GM21360 (cell line): Measurements from ENCODE around the gene PLAGL2.
"Not testable (repeated sequence)": the region's sequence is repeated elsewhere in the genome, so short reads cannot be mapped to it uniquely, and the experiment has no call there.

Experiments used
- ATAC-seq: cut with Tn5 transposase; IDR thresholded peaks from one replicate; pipeline ENCODE4 v1.9.1; 2021; ENCODE audit warnings: mild to moderate bottlenecking, moderate library complexity; ENCODE audit not compliant: unreplicated experiment

Gene PLAGL2

DNA sequence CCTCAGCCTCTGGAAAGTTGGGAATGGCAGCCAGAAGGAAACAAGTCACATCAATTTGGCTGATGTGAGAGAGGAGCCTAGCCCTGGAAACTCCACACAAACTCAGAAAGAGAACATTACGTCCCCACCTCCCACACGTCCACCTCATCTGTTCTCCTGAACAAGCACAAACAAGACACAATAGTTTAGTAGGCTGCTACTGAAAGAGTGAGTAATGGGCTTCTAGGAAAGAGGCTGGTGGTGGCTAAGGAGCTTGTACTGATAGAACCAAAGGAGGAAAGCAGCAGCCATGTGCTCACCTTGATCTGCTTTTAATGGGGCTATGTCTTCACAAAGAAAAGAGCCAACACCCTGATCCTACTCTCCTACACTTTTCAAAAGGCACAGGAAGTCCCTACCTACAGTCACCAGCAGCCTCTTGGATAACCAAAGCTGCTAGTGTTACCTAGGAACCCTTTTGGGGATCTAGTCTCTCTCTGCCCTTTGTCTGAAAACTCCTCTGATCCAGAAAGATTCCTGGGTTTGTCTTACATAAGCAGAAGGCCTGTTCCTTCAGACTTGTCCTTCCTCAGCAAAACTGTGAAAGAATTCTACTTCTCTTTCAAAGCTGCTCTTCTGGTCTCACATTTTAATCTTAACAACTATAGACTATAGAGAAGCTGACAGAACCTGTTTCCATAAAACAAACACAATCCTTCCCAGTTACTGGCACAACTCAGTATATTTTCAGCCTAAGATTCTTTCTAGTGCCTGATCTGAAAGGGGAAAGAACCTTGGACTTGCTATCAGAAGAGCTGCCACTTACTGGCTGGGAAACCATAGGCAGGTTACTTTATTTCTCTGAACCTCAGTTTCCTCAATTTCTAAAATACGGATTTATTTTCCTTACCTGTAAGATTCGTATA is 3.1 kb downstream of the PLAGL2 start:
- no peak for ATAC-seq

DNA sequence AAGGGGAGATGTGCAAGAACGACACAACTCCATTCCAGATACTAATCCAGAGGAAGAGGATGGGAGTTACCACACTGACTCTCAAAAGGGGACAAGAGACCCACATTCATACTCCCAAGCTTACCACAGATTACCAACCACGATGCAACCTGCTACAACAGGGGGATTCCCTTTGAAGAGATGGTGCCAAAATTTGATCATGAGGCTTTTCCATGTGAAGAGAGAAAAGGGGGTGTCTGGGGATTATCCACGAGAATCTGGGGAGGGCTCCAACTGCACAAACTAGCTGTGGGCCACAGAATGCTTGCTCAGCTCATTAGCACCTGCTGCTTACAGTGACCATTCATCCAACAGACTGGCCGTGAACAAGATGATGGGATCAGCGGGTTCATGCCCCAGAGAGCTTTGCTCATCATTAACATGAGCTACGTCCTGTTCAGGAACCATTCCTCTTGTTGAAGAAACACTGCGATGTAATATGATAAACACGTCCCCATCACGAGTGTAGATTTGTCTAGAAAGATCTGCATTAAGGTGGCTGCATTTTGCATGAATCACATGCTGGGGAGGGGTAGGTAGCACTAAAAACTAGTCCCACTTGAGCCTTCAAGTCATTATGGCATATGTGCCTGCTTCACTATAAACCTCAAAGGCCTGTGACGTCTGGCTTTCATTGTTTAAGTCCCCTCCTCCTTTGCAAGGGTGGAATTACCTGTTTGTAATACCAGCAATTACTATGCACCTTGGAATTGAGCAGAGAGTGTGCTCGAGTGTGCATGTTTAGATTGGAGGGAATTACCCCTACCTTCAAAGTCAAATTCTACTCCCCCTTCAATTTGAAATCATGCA is 4.0 kb downstream of the PLAGL2 start:
- no peak for ATAC-seq

- ATAC-seq, result no peak
These were observed 5.6 kb downstream of the PLAGL2 start for GRCh38 chr20:32201977-32202363.

- no peak for ATAC-seq
These were observed 6.1 kb downstream of the PLAGL2 start for GRCh38 chr20:32201296-32201976.

DNA sequence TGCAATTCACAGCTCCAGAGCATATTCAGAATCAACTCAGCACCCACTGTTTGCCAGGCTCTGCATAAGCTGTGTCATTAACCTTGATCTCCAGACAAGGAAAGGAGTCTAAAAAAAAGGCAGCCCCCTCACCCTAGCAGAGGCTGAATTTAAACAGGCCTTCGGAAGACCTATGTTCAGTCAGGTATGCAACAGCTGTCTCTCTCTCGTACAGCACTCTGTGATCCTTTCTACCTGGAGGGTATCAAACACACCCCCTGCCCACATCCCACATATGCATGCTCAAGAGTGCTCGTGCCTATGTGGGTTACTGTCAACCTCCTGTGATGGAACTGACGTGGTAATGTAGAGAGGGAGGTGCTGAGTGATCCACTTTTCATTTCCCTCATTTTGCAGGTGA is 8.5 kb downstream of the PLAGL2 start:
- ATAC-seq, result no peak

- not testable (repeated sequence) for ATAC-seq
These were observed 10.4 kb downstream of the PLAGL2 start for GRCh38 chr20:32197136-32197535.

GRCh38 chr20:32196613-32197012 is 10.9 kb downstream of the PLAGL2 start:
- ATAC-seq, result not testable (repeated sequence)

- no peak for ATAC-seq
These were observed 12.0 kb downstream of the PLAGL2 start for GRCh38 chr20:32195581-32195980.

DNA sequence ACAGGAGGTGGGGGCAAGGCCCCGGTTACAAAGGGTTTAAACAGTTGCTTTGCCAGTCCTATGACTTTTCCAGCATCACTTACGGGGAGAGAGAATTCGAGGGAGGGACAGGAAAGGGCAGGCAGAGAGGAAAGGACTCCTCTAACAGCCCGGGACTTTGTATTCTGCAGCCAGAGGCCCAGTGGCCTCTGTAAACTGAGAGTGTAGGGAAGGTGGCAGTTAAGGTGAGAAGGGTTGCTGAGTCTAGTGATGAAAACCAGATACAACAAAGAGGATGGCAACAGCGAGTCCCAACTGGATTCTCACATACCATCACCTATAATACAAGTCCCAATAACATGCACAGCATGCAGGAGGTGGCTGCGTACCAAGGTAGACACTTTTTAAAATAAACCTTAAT is 13.5 kb downstream of the PLAGL2 start:
- no peak for ATAC-seq

GRCh38 chr20:32193336-32193735 is 14.2 kb downstream of the PLAGL2 start:
- ATAC-seq, result not testable (repeated sequence)

DNA sequence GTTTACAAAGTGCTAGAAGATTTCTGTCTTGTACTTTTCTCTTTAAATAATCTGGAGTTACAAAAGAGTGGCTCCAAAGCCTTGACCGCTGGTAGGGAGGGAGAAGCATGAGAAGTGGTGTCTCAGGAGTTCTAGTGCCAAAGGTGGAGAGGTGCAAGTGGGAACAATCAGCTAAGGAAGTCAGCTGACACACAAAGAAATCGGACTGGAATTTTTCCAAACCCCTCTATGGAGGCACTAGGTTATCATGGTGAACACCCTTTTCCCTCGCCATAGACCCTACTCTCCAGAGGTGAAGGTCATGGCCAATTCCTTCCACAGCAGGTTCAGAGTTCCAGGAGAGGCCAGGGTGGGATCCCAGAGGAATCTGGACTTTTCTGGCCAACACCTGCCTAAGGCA is 14.8 kb downstream of the PLAGL2 start:
- no peak for ATAC-seq

DNA sequence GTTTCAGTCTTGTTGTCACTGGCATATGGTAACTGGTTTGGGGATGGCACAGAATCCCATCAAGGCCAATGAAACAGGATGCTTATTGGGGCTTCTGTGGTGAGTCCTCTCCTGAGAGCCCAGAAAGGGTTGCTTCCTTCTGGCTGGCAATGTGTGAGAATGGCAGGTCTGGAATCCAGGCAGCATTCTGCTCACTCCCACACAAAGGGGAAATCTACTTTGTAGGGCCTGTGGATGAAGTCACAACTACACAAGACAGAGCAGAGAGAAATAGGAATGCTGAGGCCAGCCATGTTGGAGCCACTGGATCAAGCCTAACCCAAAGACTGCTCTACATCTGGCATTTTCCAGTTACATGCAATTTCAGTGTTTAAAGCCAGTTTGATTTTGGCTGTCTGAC is 15.7 kb downstream of the PLAGL2 start:
- ATAC-seq, result no peak

DNA sequence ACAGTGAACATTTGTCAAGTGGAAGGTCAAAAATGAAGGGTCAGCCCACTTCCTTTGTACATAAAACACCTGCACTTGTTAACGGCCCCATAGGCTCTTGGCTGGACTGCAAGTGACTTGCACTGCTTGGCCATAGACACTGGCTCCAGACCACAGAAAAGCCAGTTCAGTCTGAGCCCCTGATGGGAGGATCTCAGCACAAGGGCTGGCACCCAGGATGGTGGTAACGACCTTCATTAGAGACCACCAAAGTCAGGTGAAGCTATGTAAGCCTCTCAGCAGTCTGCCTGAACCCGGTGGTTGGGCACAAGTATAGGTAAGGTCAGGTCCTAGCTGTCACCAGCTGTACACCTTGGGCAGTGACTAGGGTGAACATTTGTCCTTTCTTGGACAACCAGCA is 16.1 kb downstream of the PLAGL2 start:
- ATAC-seq, result no peak

- ATAC-seq, result no peak
These were observed 16.7 kb downstream of the PLAGL2 start for GRCh38 chr20:32190616-32191415.

DNA sequence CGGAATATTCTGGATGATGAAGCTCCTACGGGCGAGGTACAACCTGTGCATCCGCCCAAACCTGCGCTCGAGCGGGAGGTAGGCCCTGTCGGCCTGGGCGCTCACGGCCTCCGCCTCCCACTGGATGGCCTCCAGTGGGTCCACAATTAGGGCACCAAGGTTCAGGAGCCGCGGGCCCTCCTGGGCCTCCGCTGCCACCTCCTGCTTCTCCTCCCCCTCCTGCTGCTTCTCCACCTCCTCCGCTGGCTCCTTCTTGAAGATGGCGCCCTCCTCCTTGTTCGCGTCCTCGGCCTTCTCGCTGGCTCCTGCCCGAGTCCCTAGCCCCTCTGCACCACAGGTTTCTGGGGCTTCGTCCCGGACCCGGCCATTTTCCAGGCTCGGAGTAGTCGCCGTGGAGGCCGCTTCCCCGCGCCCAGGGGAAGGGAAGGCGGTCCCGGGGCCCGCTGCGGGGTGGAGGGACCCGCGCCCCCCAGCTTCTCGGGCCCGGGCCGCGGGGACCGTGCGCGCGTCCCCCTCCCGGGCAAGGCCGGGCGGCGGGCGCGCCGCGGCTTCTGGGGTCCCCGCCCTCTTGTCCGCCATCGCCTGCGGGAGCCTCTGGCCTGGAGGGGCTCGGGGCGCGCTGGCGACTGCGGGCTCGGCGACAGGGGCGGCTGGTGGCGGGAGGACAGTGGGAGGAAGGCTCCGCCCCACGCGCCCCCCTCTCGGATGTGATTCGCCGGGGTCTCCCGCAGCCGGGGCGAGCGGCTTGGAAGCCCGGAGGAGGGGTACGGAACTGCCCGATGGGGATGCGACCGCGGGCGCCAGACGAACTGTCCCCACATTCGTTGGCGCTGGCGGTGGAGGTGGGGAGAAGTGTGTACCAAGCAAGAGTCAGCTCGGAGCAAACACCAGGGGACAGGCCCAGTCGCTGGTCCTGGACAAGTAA is 17.6 kb downstream of the PLAGL2 start:
- ATAC-seq, result no peak

DNA sequence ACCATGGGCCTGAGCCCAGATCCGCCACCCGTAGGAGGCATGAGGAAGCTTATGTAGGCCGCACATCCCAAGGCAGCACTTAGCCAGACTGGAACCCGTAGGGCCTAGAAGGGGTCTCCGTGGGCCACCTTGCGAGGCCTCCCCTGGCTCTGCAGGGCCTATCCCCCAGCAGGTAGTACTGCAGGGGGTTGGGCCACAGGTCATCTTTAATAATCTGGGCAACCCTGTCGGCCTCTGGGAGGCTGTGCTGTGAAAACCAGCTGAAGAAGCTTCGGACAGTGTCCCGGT is 18.5 kb downstream of the PLAGL2 start:
- no peak for ATAC-seq

DNA sequence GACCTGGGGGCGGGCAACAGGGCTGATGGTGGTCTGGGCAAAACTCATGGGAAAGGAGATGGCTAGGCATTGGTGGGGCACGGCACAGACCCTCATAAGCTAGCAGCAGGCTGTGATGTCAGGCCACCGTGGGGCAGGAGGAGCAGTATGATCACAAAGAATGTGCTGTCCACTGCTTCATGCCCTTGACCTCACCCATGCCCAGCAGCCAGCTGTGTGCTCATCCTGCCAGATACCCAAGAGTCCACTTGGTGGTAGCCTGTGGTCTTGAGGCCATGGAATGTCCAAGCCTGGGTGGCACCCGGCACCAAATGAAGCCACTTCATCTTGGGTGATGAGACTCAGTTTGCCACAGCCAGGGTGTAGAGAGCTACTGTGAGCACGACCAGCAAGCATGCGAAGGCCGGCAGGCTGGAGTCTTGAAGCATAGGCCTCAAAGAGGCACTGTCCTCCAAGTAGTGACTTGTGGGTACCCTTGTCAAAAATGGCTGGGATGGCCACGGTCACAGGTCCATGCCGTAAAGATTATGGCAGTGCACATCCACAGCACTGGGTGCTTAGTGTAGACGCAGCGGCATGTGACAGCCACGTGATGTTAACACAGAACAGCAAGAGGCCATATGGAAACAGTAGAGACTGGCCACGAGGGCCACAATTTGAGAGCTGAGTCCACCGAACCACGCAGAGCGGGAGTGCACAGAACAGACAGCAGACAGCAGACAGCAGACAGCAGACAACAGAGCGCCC is 19.0 kb downstream of the PLAGL2 start:
- ATAC-seq, result no peak

GRCh38 chr20:32186506-32186905 is 21.0 kb downstream of the PLAGL2 start:
- no peak for ATAC-seq
